GM18498 (cell line): Measurements from ENCODE around the gene SPRR2F.
"Not testable (repeated sequence)": the region's sequence is repeated elsewhere in the genome, so short reads cannot be mapped to it uniquely, and the experiment has no call there.

Experiments used
- ATAC-seq: cut with Tn5 transposase; IDR thresholded peaks from one replicate; pipeline ENCODE4 v1.9.1; 2021; ENCODE audit warnings: mild to moderate bottlenecking, moderate library complexity; ENCODE audit not compliant: unreplicated experiment

The SPRR2F gene

DNA sequence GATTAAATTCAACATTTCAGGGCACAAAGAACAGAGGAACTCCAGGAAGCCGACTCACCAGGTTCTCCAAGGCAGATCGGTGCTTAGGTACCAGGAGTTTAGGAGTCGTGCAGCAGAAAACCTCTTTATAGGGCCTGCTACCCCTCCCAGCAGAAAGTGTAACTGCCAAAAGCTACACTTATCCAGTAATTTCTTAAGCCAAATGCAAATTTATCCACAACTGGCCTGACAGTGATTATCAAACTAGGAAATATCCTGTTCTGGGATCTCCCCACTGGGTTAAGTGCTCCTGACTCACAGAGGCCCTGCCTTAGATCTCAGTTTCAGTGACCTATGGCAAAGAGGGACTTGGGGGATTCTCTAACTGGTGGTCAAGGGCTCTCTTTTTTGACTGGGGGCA, at the start of gene SPRR2F:
Gene SPRR2F (minus strand): TSS at position 101 of the 400 bp plus-strand sequence. CDS start 783 bp downstream, outside the sequence.
- ATAC-seq, result no peak

DNA sequence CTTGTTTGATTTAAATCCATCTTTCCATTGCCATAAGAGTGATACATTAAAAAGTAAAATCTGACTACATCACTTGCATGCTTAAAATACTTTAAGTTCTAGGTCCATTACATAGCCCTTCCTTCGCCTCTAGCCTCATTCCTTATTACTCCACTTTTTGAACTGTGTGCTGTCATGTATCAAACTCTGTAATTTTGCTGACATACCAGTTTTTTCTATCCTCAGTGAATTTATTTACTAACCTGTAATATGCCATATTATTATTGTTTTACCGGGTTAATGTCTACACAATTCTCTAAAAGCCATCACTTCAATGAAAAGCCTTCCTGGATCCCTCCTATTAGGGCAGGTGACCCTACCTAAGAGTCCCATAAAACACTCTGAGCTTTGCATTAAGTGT, 42.2 kb upstream of the SPRR2F start:
- ATAC-seq, result no peak

DNA sequence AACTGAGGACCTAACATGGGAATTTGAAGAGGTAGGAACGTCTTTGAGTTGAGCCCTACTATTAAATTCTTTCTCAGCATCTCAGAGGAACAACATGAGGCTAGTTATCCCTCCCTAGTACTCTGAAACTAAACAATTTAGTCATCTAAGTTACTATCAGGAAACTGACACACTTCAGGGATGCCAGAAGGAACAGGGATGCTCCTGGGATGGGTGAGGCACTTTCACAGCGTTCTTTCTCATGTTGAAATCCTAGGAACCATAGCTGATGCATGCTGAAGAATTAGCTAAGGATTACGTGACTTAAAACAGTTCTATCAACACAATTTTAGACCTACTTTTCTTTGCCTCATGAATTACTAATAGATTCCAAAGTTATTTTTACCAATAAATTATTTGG, 39.2 kb upstream of the SPRR2F start:
- ATAC-seq, result no peak

DNA sequence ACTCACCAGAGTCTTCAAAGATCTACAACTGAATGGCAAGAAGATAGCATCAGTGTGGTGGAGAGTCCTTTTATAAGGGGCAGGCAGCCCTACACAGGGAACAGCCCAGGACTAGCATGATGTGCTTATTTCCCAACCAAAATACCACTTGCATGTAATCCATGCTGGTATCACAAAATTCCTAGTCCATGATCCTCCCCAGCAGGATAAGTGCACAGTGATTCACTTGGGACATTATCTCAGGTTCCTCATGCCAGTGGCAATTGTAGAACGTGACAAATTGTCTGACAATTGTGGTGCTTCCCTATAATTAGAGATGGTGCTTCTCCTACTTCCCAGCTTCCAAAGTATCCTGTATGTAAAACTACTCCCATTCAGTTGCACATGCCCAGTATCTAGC, 37.5 kb upstream of the SPRR2F start, which contains the start of gene SPRR2G:
Gene SPRR2G (minus strand): TSS at position 45 of the 400 bp plus-strand sequence. CDS start 780 bp downstream, outside the sequence.
- ATAC-seq, result no peak

DNA sequence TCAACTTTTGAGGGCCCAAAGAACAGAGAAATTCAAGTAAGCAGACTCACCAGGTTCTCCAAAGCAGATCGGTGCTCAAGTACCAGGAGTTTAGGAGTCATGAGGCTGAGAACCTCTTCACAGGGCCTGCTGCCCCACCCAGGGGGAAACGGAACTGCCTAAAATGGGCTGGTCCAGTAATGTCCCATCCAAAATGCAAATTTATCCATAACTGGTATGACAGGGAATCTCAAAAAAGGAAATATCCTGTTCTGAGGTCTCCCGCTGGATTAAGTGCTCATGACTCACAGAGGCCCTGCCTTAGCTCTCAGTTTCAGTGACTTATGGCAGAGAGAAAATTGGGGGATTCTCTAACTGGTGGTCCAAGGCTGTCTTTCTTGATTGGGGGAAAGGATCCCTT, 28.1 kb upstream of the SPRR2F start:
- no peak for ATAC-seq

GRCh38 chr1:153140484-153140883, 27.2 kb upstream of the SPRR2F start:
- no peak for ATAC-seq

DNA sequence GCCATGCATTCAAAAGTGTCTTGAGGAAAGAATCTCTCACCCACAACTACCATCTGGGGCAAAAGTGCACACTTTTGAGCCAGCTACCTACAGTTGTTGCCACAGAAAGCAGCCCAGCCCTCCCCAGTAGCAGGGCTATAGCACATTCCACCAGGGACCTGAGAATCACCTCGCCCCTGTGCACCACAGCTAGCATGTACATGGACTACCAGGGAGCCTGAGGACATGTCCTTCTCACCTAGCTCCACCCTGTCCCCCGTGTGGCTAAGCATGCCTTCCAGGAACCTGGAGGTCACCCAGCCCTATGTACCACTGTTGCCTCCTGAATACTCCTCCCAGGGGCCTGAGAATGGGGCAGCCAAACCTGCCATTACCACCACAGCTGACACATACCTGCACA, 20.4 kb upstream of the SPRR2F start:
- ATAC-seq, result no peak

DNA sequence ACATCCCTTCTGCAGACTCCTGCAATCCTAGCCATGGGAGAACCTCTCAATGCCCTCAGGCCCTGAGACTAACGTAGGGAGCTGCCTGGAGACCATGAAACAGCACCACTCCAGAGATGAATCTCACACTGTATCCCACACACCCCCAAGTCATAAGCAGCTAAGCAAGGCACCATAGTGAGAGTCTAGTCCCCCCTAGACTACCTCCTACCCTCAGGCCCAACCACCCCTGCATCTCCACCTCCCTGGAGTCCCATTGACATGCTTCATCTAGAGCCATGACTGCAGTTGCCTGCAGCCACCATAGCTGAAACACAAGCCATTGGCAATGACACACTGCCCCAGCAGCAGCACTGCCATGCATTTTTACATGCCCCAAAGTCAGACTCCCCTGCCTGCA, 20.0 kb upstream of the SPRR2F start:
- no peak for ATAC-seq

DNA sequence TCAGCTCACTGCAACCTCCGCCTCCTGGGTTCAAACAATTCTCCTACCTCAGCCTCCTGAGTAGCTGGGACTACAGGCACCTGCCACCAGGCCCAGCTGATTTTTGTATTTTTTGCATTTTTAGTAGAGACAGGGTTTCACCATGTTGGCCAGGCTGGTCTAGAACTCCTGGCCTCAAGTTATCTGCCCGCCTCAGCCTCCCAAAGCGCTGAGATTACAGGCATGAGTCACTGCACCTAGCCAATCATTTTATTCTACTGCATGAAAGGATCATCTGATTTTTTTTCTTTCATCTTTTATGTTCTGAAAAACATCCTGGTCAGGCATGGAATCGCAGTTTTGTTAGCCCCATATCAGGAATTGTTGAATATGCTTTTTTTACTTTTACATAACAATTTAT, 15.4 kb upstream of the SPRR2F start:
- ATAC-seq, result not testable (repeated sequence)

DNA sequence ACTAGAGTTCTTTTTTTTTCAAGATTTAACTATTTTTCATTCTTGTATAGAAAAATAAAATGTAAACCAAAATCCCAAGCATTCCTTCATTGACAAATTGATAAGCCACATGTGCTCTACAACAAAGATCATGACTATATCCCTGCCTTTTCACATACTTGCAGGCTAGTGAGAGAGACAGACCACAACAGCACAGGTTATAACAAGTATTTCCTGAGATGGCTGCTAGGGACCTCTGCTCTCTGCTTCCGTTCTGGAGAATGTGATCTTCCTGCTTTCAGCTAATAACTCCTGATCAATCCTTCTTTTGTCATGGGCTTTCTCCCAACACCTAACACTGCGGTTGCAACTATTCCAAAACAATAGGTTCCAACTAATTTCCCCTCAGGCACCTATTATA, 14.0 kb upstream of the SPRR2F start:
- ATAC-seq, result no peak

GRCh38 chr1:153125536-153125935, 12.2 kb upstream of the SPRR2F start:
- no peak for ATAC-seq

DNA sequence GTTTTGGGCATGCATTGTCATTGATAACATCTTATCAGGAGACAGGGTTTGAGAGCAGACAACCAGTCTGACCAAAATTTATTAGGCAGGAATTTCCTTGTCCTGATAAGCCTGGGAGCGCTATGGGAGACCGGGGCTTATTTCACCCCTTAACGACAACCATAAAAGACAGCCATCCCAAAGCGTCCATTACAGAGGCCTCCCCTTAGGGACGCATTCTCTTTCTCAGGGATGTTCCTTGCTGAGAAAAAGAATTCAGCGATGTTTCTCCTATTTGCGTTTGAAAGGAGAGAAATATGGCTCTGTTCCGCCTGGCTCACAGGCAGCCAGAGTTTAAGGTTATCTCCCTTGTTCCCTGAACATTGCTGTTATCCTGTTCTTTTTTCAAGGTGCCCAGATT, 10.5 kb upstream of the SPRR2F start:
- ATAC-seq, result not testable (repeated sequence)

DNA sequence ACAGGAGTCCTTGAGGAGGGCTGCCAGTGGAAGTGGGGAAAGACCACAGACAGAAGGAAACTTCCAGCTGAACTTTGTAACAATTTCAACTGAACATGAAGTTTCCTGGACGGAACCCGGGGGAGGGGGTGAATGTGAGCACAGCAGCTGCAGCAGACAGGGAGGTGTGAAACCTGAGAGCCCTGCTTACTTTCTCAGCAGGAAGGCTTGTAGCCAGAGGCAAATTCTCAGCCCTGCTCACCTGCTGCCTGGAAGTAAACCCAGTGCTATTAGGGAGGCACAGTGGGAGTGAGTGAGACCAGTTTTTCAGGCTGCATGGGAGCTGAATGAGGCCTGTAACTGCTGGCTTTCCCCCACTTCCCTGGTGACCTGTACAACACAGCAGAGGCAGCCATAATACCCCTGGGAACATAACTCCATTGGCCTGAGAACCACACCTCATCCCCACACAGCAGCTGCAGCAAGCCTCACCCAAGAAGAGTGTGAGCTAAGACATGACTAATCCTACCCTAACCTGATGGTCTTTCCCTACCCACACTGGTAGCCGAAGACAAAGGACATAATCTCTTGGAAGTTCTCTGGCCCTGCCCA, 9.6 kb upstream of the SPRR2F start:
- no peak for ATAC-seq

DNA sequence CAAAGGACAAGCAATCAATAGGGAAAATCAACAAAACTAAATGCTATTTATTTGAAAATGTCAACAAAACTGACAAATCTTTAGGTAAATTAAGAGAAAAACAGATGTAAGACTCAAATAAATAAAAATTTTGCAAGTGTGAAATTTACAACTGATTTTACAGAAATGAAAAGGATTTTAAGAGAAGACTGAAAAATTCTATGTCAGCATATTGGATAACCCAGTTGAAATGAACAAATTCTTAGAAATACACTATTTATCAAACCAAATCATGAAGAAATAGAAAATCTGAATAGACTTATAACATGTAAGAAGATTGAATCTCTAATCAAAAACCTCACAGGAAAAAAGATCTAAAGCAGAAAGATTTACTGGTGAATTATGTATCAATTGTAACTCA, 7.6 kb upstream of the SPRR2F start:
- no peak for ATAC-seq

GRCh38 chr1:153119491-153119971, 6.2 kb upstream of the SPRR2F start:
- ATAC-seq, result no peak

GRCh38 chr1:153115264-153115663, 1.9 kb upstream of the SPRR2F start:
- not testable (repeated sequence) for ATAC-seq

DNA sequence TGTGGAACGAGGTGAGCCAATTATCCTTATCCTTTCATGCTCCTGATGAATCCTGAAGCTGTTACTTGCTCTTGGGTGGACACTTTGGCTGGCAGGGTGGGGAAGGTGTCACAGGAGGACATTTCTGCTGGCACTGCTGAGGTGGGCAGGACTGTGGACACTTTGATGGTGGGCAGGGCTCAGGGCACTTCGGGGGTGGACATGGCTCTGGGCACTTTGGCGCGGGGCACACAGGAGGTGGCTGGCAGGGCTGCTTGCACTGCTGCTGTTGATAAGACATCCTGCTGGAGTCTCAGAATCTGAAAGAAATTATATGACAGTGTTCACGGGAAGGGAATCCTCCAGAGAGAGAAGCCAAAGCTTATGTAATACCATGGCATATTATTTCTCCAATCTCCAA, 862 bp downstream of the SPRR2F start:
- not testable (repeated sequence) for ATAC-seq

DNA sequence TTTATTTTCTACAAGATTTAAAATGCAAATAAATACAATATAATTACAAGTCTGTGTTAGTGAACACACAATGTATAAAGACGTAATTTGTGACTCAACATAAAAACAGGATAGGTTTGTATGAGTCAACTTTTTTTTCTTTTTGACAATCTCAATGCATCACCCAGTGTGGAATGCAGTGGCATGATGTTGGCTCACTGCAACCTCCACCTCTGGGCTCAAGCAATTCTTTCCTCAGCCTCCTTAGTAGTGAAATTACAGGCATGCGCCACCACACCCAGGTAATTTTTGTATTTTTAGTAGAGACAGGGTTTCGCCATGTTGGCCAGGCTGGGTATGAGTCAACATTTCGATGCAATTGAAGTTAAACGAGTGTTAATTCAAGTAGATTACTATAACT, 13.1 kb downstream of the SPRR2F start:
- ATAC-seq, result no peak

DNA sequence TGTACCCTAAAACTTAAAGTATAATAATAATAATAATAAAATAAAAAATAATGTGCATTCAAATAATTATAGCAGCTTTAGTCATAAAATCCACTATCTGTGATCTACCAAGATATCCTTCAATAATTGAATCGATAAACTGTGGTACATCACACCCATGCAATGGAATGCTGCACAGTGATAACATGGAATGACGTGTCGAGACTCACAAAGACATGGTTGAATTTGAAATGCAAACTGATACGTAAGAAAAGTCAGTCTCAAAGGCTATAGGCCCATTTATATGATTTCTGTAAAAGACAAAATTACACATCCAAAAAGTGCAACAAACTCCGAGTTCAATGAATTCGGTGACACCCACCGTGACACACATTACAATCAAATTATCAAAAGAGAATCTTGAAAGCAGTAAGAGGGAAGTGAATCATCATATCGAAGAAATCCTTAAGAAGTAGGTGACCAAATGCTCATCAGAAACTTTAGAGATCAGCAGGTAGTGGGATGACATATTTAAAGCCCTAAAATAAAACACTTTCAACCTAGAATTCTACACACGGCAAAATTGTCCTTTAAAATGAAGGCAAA, 13.8 kb downstream of the SPRR2F start:
- ATAC-seq, result no peak

GRCh38 chr1:153095764-153096163, 17.6 kb downstream of the SPRR2F start:
- no peak for ATAC-seq

GRCh38 chr1:153094426-153094825, 18.9 kb downstream of the SPRR2F start, which contains the start of gene SPRR2E:
Gene SPRR2E, minus strand, starts transcription at chr1:153094526. Its CDS starts 775 bp downstream, at chr1:153093751.
- no peak for ATAC-seq

DNA sequence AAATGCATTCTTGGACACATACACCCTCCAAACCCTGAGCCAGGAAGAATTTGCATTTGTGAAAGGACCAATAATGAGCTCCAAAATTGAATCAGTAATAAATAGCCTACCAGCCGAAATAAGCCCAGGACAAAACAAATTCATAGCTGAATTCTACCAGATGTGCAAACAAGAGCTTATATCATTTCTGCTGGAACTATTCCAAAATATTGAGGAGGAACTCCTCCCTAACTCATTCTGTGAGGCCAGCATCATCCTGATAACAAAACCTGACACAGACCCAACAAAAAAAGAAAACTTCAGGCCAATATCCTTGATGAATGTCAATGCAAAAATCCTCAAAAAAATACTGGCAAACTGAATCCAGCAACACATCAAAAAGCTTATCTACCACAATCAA, 25.7 kb downstream of the SPRR2F start:
- no peak for ATAC-seq

- ATAC-seq, result no peak
Observed at GRCh38 chr1:153081736-153082135, 31.6 kb downstream of the SPRR2F start.
